GM23338 (cell line): ENCODE measurements around the gene ASB15. TPM values are rescaled to one million over a fixed set of nuclear protein-coding genes. Genes with fewer than 3 reads are reported as not detected.

Source experiments
- ATAC-seq: fragments of 200-7000 bp; cut with Tn5 transposase; 3 replicates; pipeline ENCODE4 v1.9.1; 2020
- DNase-seq: peaks from one replicate; pipeline ENCODE4 v3.0.0-alpha.2; 2015; ENCODE audit warnings: low spot score
- H2AFZ ChIP-seq: fragments of 200-600 bp; sonication (generic); 2 replicates; pipeline ENCODE4 v1.8.0; 2016; ENCODE audit warnings: antibody characterized with exemption, mild to moderate bottlenecking, moderate library complexity
- H3F3A ChIP-seq: fragments of 200-600 bp; sonication (generic); replicated peaks from 2 replicates; pipeline ENCODE4 v1.8.0; 2017; ENCODE audit warnings: antibody characterized with exemption, mixed run types, low read depth
- H3K27ac ChIP-seq: fragments of 200-600 bp; sonication (generic); 2 replicates; pipeline ENCODE4 v1.6.1; 2016; ENCODE audit warnings: low read depth
- H3K27me3 ChIP-seq: fragments of 200-600 bp; sonication (generic); 2 replicates; pipeline ENCODE4 v1.8.0; 2016; ENCODE audit warnings: mild to moderate bottlenecking, mixed run types, moderate library complexity; ENCODE audit not compliant: insufficient read depth
- H3K36me3 ChIP-seq: fragments of 200-600 bp; sonication (generic); 2 replicates; pipeline ENCODE4 v1.8.0; 2016; ENCODE audit warnings: mild to moderate bottlenecking; ENCODE audit not compliant: insufficient read depth
- H3K4me1 ChIP-seq: fragments of 200-600 bp; sonication (generic); 2 replicates; pipeline ENCODE4 v1.8.0; 2016; ENCODE audit warnings: mild to moderate bottlenecking, moderate library complexity; ENCODE audit not compliant: insufficient read depth
- H3K4me2 ChIP-seq: fragments of 200-600 bp; sonication (generic); 2 replicates; pipeline ENCODE4 v1.7.1; 2017; ENCODE audit warnings: mixed run types
- H3K4me3 ChIP-seq: fragments of 200-600 bp; sonication (generic); 2 replicates; pipeline ENCODE4 v1.6.1; 2016; ENCODE audit warnings: mixed run types
- H3K79me2 ChIP-seq: fragments of 200-600 bp; sonication (generic); replicated peaks from 2 replicates; pipeline ENCODE4 v1.8.0; 2017; ENCODE audit warnings: mild to moderate bottlenecking; ENCODE audit not compliant: insufficient read depth
- H3K9me2 ChIP-seq: fragments of 200-600 bp; sonication (generic); 2 replicates; pipeline ENCODE4 v1.8.0; 2017; ENCODE audit not compliant: insufficient read depth
- H4K20me1 ChIP-seq: fragments of 200-600 bp; sonication (generic); replicated peaks from 2 replicates; pipeline ENCODE4 v1.8.0; 2017; ENCODE audit warnings: mild to moderate bottlenecking; ENCODE audit not compliant: insufficient read depth
- H3K27ac Mint-ChIP-seq: 2 replicates; pipeline ENCODE4 v1.8.0; 2020; ENCODE audit warnings: inconsistent platforms, mild to moderate bottlenecking, moderate library complexity, mixed read lengths
- H3K27me3 Mint-ChIP-seq: 3 replicates; pipeline ENCODE4 v1.8.0; 2022; ENCODE audit warnings: low read depth, mild to moderate bottlenecking, moderate library complexity, mixed read lengths, inconsistent platforms; ENCODE audit not compliant: insufficient read depth, poor library complexity
- H3K36me3 Mint-ChIP-seq: 3 replicates; pipeline ENCODE4 v1.8.0; 2021; ENCODE audit warnings: low read depth, mild to moderate bottlenecking, inconsistent platforms, moderate library complexity, mixed read lengths
- H3K4me1 Mint-ChIP-seq: 3 replicates; pipeline ENCODE4 v1.8.0; 2020; ENCODE audit warnings: mild to moderate bottlenecking, inconsistent platforms, mixed read lengths
- H3K4me3 Mint-ChIP-seq: 3 replicates; pipeline ENCODE4 v1.8.0; 2021; ENCODE audit warnings: moderate library complexity, mild to moderate bottlenecking, inconsistent platforms, mixed read lengths
- H3K9me3 Mint-ChIP-seq: 3 replicates; pipeline ENCODE4 v1.8.0; 2020; ENCODE audit warnings: moderate library complexity, mild to moderate bottlenecking, inconsistent platforms, mixed read lengths
- CREB1 ChIP-seq: fragments of 250-450 bp; sonication (Bioruptor Pico); IDR thresholded peaks from 2 replicates; pipeline ENCODE4 v1.5.0; 2020; ENCODE audit warnings: low read depth, mild to moderate bottlenecking, moderate library complexity
- CTCF ChIP-seq, 2 experiments: fragments of 200-600 bp in 1 of 2; sonication (generic) in 1 of 2; conservative IDR thresholded peaks; 2 replicates each; pipeline versions ENCODE4 v1.5.1 to v1.6.1; 2016 to 2017; ENCODE audit warnings: antibody characterized with exemption in 2 of 2, low read depth in 2 of 2, mild to moderate bottlenecking in 2 of 2, moderate library complexity in 1 of 2
- EZH2 ChIP-seq: fragments of 200-600 bp; sonication (generic); IDR thresholded peaks from one replicate; pipeline ENCODE4 v1.8.0; 2017; ENCODE audit warnings: antibody characterized with exemption, mild to moderate bottlenecking, low read depth; ENCODE audit not compliant: unreplicated experiment
- EZH2phosphoT487 ChIP-seq: fragments of 200-600 bp; sonication (generic); IDR thresholded peaks from one replicate; pipeline ENCODE4 v1.8.1; 2018; ENCODE audit warnings: antibody characterized with exemption; ENCODE audit not compliant: unreplicated experiment
- JUNB ChIP-seq: IDR thresholded peaks from one replicate; pipeline ENCODE4 v1.6.1; 2016; ENCODE audit warnings: antibody characterized with exemption; ENCODE audit not compliant: unreplicated experiment
- NANOG ChIP-seq: IDR thresholded peaks from 2 replicates; pipeline ENCODE4 v1.6.1; 2016; ENCODE audit warnings: antibody characterized with exemption, borderline replicate concordance
- POLR2AphosphoS5 ChIP-seq: IDR thresholded peaks from 2 replicates; pipeline ENCODE4 v1.6.1; 2016; ENCODE audit warnings: antibody characterized with exemption, low read depth
- STAT1 ChIP-seq: IDR thresholded peaks from one replicate; pipeline ENCODE4 v1.6.1; 2016; ENCODE audit warnings: antibody characterized with exemption; ENCODE audit not compliant: unreplicated experiment
- ZNF331 ChIP-seq: fragments of 250-450 bp; sonication (Bioruptor Pico); IDR thresholded peaks from 2 replicates; pipeline ENCODE4 v1.5.0; 2020; ENCODE audit warnings: low read depth, mild to moderate bottlenecking, moderate library complexity
- ZNF462 ChIP-seq: fragments of 250-450 bp; sonication (Bioruptor Pico); IDR thresholded peaks from 2 replicates; pipeline ENCODE4 v1.5.0; 2020; ENCODE audit warnings: mild to moderate bottlenecking, moderate library complexity
- polyA plus RNA-seq: library from polyadenylated mRNA; unstranded; fragments of >200 nt; fragmentation: Nextera tagmentation; extraction: Ambion mirVana; gene quantifications from 2 replicates; pipeline ENCODE4 v1.2.1, GENCODE V29; 2016
- total RNA-seq: library from RNA; depleted of rRNA; stranded (reverse); fragments of >200 nt; shearing (Covaris generic); gene quantifications from 2 replicates; pipeline ENCODE4 v1.2.3, GENCODE V29; 2014

ASB15 gene
- total and polyA plus RNA-seq, 2 experiments from 2014 or later: not detected

GRCh38 chr7:123687161-123687560 is 85.5 kb downstream of the ASB15 start:
- no peak overlapping the region for H3K4me3 Mint-ChIP-seq
- no peak overlapping the region for H2AFZ ChIP-seq
- no peaks in the 10 kb centered on the region for H3K9me3 Mint-ChIP-seq
- no peak overlapping the region for H3K4me3 ChIP-seq
- peaks cover 11% of the 10 kb centered on the region for H3K79me2 ChIP-seq
- no peaks in the 10 kb centered on the region for H3F3A ChIP-seq
- no peak overlapping the region for H3K27ac ChIP-seq
- ATAC-seq (no peak), DNase-seq (no peak)
- H3K36me3 ChIP-seq: peaks cover 10% of the 10 kb centered on the region; the same call in 1 of the 2 replicates
- no peaks in the 10 kb centered on the region for H3K9me2 ChIP-seq
- H3K4me1 ChIP-seq: peaks cover 12% of the 10 kb centered on the region
- no peak overlapping the region for H3K4me2 ChIP-seq
- no peaks in the 10 kb centered on the region for H4K20me1 ChIP-seq
- TF ChIP-seq EZH2phosphoT487: no peak
- no peak for TF ChIP-seq POLR2AphosphoS5
- TF ChIP-seq ZNF331 (CRISPR knock-in tag): no peak
- TF ChIP-seq CTCF (conservative IDR thresholded peaks at IDR 0.05; ENCODE audit: low read depth in 2 of 2): no peak
- no peak for TF ChIP-seq STAT1
- H3K36me3 Mint-ChIP-seq: peaks cover 24% of the 10 kb centered on the region
- H3K27ac Mint-ChIP-seq: peak overlapping the region; percentile 42; the same call in 1 of the 2 replicates
- peaks cover 21% of the 10 kb centered on the region for H3K4me1 Mint-ChIP-seq
- H3K27me3 Mint-ChIP-seq: no peaks in the 10 kb centered on the region
- H3K27me3 ChIP-seq: no peaks in the 10 kb centered on the region

- H3K36me3 ChIP-seq: peaks cover 10% of the 10 kb centered on the region; the same call in 1 of the 2 replicates
- TF ChIP-seq EZH2phosphoT487 (no peak), NANOG (no peak), ZNF462 (CRISPR knock-in tag) (no peak), CREB1 (no peak), JUNB (no peak), POLR2AphosphoS5 (no peak), STAT1 (no peak), CTCF (conservative IDR thresholded peaks at IDR 0.05; ENCODE audit: low read depth in 2 of 2) (no peak), EZH2 (no peak), ZNF331 (CRISPR knock-in tag) (no peak)
- peaks cover 27% of the 10 kb centered on the region for H3K4me1 Mint-ChIP-seq
Measured at GRCh38 chr7:123687727-123688126, 86.1 kb downstream of the ASB15 start.

More at GRCh38 chr7:123687727-123688126, 86.1 kb downstream of the ASB15 start:
- peaks cover 15% of the 10 kb centered on the region for H3K4me1 ChIP-seq
- H4K20me1 ChIP-seq: no peaks in the 10 kb centered on the region
- H3K27me3 ChIP-seq: no peaks in the 10 kb centered on the region
- H3K27me3 Mint-ChIP-seq: peaks cover 4% of the 10 kb centered on the region
- peaks cover 29% of the 10 kb centered on the region for H3K36me3 Mint-ChIP-seq
- H3K79me2 ChIP-seq: peaks cover 11% of the 10 kb centered on the region
- H2AFZ ChIP-seq: no peak overlapping the region
- DNase-seq: no peak
- H3F3A ChIP-seq: no peaks in the 10 kb centered on the region
- H3K9me3 Mint-ChIP-seq: no peaks in the 10 kb centered on the region
- no peak overlapping the region for H3K4me2 ChIP-seq
- no peaks in the 10 kb centered on the region for H3K9me2 ChIP-seq
- no peak overlapping the region for H3K27ac Mint-ChIP-seq
- no peak overlapping the region for H3K4me3 Mint-ChIP-seq
- no peak overlapping the region for H3K4me3 ChIP-seq
- no peak overlapping the region for H3K27ac ChIP-seq
- ATAC-seq: no peak
